H4 (cell line): ENCODE results near the gene ADGRB2. TPM values are rescaled to one million over a fixed set of nuclear protein-coding genes. Genes with fewer than 3 reads are reported as not detected.
A peak's percentile ranks its signal among the peaks of the same experiment; 100 is the strongest.

ENCODE experiments used
- DNase-seq: peaks from one replicate; pipeline ENCODE4 v3.0.0-alpha.2; 2015; ENCODE audit warnings: low spot score
- total RNA-seq: library from RNA; depleted of rRNA; stranded (reverse); fragments of >200 nt; shearing (Covaris generic); gene quantifications from 2 replicates; pipeline ENCODE4 v1.2.3, GENCODE V29; 2014; rRNA removed

ADGRB2 gene, protein sequence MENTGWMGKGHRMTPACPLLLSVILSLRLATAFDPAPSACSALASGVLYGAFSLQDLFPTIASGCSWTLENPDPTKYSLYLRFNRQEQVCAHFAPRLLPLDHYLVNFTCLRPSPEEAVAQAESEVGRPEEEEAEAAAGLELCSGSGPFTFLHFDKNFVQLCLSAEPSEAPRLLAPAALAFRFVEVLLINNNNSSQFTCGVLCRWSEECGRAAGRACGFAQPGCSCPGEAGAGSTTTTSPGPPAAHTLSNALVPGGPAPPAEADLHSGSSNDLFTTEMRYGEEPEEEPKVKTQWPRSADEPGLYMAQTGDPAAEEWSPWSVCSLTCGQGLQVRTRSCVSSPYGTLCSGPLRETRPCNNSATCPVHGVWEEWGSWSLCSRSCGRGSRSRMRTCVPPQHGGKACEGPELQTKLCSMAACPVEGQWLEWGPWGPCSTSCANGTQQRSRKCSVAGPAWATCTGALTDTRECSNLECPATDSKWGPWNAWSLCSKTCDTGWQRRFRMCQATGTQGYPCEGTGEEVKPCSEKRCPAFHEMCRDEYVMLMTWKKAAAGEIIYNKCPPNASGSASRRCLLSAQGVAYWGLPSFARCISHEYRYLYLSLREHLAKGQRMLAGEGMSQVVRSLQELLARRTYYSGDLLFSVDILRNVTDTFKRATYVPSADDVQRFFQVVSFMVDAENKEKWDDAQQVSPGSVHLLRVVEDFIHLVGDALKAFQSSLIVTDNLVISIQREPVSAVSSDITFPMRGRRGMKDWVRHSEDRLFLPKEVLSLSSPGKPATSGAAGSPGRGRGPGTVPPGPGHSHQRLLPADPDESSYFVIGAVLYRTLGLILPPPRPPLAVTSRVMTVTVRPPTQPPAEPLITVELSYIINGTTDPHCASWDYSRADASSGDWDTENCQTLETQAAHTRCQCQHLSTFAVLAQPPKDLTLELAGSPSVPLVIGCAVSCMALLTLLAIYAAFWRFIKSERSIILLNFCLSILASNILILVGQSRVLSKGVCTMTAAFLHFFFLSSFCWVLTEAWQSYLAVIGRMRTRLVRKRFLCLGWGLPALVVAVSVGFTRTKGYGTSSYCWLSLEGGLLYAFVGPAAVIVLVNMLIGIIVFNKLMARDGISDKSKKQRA (N-terminal part only)
- total RNA-seq = 2.4 and 3.5 TPM in 2 replicates

DNA sequence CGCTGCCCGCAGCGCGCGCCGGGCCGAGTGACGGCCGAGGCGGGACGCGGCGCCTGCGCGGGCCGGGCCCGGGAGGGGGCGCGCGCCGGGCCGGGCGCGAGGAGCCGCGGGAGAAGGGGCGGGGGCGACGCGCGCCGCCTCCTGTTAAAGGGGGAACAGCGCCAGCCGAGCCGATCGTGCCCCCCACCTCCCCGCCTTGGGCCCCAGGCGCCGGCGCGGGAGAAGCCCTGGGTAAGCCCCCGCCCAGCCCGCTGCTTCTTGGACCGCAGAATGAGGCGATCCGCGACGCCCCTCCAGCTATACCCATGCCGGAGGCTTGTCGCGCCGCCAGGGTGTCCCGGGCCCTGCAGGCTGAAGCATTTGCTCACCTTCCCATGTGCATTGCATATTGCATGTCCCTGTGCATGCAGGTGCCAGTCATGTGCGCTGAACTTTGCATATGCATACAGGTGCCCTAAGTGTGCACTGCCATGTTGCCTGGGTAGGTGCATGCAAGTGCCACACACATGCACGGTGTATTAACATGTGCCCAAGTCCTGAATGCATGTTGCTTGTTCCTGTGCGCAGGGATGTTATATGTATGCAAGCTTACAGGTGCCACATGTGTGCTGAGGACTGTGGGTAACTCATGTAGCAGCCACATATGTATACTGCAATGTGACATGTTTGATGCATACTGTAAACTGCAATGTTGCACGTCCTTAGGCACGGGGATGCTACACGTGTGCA, at the start of gene ADGRB2:
Gene ADGRB2 (minus strand): TSS at position 29 of the 729 bp plus-strand sequence. CDS start 7,119 bp downstream, outside the sequence.
- DNase-seq = no peak

- no peak for DNase-seq
Observed at GRCh38 chr1:31812158-31812829, 48.2 kb upstream of the ADGRB2 start.

GRCh38 chr1:31811605-31812004, 47.5 kb upstream of the ADGRB2 start:
- DNase-seq = no peak

DNA sequence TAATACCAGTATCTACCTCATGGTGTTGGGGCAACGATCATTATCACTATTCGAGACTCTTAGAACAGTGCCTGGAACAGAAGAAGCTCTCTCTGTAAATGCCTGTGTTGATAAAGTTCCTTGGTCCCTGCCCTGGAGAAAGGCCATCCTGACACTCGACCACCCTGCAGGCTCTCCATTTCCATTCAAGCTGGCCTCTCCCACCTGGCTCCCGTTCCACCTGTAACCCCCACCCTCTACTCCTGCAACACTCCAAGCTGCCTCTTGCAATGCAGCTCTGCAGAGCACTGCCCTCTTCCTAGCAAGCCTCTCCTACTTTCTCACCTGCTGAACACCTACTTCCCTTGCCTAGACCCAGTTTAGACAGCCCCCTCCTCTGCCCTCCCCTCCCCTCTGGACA, 45.6 kb upstream of the ADGRB2 start:
- DNase-seq = no peak

- DNase-seq = no peak
Observed at GRCh38 chr1:31807273-31808048, 43.3 kb upstream of the ADGRB2 start.

DNA sequence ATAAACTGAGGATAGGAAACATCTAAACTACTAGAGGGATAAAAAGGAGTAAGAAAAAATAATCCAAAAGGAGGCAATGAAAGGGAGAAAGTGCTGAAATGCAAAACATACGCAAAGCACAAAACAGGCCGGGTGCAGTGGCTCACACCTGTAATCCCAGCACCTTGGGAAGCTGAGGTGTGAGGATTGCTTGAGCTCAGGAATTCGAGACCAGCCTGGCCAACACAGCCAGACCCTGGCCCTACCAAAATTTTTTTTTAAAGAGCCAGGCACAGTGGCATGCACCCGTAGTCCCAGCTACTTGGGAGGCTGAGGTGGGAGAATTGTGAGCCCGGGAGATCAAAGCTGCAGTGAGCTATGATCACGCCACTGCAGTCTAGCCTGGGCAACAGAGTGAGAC, 41.2 kb upstream of the ADGRB2 start:
- no peak for DNase-seq

- DNase-seq = no peak
Observed at GRCh38 chr1:31804098-31804497, 40.0 kb upstream of the ADGRB2 start.

GRCh38 chr1:31803610-31804009, 39.5 kb upstream of the ADGRB2 start:
- DNase-seq = no peak

- no peak for DNase-seq
Observed at GRCh38 chr1:31802190-31803150, 38.3 kb upstream of the ADGRB2 start.

DNA sequence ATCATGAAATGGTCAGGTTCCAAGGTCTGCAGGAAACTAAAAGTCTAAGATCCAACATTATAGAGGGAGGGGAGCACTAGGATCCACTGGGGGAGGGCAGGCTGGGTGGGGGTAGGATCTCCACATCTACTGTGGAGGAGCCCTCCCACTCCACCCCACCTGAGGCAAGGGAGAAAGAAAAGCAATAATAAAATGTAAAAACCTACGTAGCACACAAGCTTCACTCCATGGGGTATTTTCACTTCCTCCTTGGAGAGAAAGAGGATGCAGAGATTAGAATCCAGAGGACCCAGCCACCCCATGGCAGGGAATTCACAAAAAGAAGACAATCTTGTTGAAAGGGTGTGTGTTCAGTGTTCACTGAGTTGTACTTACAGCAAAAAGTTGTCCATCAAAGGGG, 37.3 kb upstream of the ADGRB2 start:
- no peak for DNase-seq

DNA sequence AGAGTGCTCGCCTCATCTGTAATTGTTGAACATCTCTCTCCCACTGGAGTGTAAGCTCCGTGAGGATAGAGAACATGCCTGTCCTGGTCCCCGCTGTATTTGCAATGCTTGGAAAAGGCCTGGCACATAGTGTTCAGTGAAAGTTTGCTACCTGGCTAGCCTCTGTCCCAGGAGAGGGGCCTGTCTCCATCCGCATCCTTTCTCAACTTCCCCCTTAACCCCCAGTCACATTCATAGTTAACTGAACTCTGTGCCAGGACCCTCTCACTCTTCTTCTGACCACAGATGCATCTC, 36.5 kb upstream of the ADGRB2 start:
- DNase-seq = no peak

DNA sequence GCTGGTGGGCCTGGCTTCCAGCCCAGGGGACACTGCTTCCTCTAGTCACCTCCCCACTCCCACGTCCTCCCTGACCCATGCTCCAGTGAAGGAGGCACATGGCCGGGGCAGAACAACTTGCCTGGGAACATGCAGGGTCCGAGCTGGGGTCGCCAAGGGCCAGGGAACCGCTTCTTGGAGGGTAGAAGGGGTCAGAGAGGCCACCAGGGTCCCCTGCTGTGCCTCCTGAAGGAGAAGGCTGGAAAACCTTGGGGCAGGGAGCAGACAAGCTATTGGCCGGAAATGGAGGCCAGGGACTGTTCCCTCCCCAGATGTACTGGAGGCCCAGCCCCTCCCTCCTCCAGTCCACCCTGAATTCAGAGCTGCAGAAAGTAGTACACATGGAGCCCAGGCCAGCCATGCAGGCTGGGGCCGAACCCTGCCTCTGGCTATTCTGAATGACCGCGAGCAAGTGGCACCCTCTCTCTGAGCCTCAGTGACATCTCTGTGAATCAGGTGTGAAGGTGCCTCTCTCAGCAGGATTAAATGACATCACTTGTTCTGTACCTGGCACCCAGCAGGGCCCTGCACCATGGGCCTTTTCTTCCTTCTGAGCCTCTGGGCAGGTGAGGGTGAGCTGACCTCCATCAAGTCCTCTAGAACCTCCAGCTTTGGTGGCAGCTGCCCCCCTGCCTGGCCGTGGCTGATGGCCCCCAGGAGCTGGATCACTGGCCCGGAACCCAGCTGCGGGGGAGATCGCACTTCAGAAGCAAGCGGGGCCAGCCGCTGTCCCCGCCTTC, 35.9 kb upstream of the ADGRB2 start:
- no peak for DNase-seq

DNA sequence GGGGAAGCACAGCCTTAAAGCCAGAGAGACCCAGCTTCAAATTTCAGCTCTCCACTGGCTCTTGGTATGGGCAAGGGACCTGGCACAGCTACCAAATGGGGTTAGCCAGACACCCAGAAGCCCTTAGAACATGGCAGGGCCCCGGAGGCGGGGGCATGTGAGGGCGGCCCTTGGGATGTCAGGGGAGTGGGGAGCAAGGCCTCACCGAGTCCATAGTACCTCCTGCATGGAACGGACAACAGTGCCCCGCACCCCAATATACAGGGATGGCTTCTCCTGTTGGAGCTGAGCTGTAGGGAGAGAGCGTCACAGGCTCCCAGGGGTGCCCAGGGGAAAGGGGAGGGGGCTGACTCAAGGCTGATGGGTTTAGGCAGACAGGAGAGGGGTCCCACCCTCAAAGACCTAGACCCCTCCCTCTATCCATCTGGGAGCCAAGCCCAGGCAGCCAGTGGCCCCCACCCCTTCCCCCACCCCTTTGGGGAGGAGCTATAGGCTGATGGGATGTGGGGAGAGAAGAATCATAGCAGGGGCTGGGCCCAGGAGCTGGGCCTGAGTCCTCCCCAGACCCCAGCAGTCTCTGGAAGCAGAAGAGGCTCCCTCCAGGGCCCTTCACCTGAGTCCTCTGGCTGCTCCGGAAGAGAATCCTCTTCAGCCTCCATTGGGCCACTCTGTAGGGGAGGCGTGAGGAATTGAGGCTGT, 35.2 kb upstream of the ADGRB2 start:
- no peak for DNase-seq

DNA sequence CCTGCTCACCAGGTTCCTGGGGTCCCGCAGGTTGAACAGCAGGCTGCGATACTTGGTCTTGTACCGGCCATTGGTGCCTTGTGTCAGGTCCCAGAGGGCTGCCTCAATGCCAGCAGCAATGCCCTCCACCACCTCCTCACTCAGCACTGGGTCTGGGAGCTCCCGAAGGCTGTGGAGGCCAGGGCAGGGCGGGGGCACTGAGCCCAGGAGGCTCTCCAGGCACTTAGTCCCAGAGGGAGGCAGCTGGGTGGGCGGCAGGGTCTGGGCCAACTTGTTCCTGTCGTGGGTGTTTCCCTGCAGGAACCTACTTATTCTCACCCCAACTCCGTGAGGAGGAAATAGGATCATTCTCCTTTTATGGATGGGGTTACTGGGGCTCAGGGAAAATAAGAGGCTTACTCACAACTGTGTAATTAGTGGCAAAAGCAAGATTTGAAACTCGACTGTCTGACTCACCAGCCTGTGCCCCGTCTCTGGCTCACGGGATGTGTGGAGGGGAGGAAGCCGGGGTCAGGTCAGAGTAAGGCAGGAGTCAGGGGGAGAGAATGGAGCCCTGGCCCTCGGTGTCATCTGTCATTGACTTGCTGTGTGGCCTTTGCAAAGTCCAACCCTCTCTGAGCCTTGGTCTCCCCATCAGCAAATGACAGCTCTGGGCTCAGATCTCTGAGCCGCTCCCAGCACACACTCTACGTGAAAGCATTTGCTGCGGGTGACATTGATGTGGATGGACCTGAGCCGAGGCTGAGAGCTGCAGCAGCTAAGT, 34.5 kb upstream of the ADGRB2 start:
- DNase-seq = peak; percentile 87

- DNase-seq = no peak
Observed at GRCh38 chr1:31798086-31798432, 33.9 kb upstream of the ADGRB2 start.

- no peak for DNase-seq
Observed at GRCh38 chr1:31797216-31797615, 33.1 kb upstream of the ADGRB2 start.

DNA sequence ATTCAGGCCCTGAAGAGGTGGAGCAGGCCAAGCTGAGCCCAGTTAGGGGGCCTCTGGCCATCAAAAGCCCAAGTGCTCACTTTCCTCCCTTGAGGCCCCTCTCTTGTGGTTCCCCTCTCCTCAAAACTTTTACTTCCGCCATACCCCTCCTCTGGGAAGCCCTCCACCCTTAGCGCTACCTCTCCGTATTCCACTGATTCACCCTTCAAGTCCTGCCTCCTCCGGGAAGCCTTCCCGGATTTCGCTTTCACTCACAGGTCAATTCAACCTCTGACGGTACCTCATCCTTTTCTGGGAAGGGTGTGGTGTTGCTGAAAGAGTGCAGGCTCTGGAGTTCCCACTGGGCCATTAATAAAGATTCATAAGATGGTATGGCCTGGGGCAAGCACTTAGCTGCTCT, 32.6 kb upstream of the ADGRB2 start:
- DNase-seq = no peak
